Psoas muscle (tissue), 8 donors: ENCODE data around the gene GNAT3. TPM values are rescaled to one million over a fixed set of nuclear protein-coding genes. Genes with fewer than 3 reads are reported as not detected.

Experiments
- ATAC-seq, 4 donors: fragments of 200-7000 bp; cut with Tn5 transposase; one replicate each; pipeline ENCODE4 v1.9.1; 2020; ENCODE audit warnings: moderate library complexity in 3 of 4, mild to moderate bottlenecking in 2 of 4
- DNase-seq, 2 donors: peaks; one replicate each; pipeline ENCODE4 v3.0.0-alpha.2; 2020
- H3K27ac ChIP-seq: fragments of 200-600 bp; one replicate; pipeline ENCODE4 v1.8.0; 2022
- H3K27me3 ChIP-seq, 3 donors: fragments of 200-600 bp in 1 of 3; one replicate each; pipeline versions ENCODE4 v1.6.1 to v1.8.0; 2013 to 2022; ENCODE audit warnings: low read length in 2 of 3, mild to moderate bottlenecking in 2 of 3, moderate library complexity in 1 of 3; ENCODE audit not compliant: insufficient read depth in 3 of 3
- H3K36me3 ChIP-seq, 2 donors: fragments of 200-600 bp in 1 of 2; one replicate each; pipeline versions ENCODE4 v1.6.1 to v1.8.0; 2013 to 2022; ENCODE audit warnings: low read depth in 1 of 2, mild to moderate bottlenecking in 1 of 2, moderate library complexity in 1 of 2; ENCODE audit not compliant: insufficient read depth in 1 of 2
- H3K4me1 ChIP-seq: fragments of 200-600 bp; one replicate; pipeline ENCODE4 v1.8.0; 2022
- H3K4me3 ChIP-seq: fragments of 200-600 bp; one replicate; pipeline ENCODE4 v1.8.0; 2022; ENCODE audit warnings: mild to moderate bottlenecking
- H3K9me3 ChIP-seq: fragments of 200-600 bp; one replicate; pipeline ENCODE4 v1.8.0; 2022
- WGBS, 3 donors: extraction: QIAGEN DNeasy Blood & Tissue Kit; methylation state at CpG; one replicate each; pipeline versions ENCODE4 v1.1.6 to v1.1.7; 2013; 5-methylcytosine and 5-hydroxymethylcytosine counted together
- intact Hi-C, 2 donors: fragments of 100-400 bp; cut with DNase I; formaldehyde crosslinking; loops; one replicate each; pipeline versions ENCODE4 v1.11.0 to v1.14.2; 2022
- polyA plus RNA-seq, 3 donors: library from polyadenylated mRNA; stranded (reverse); fragments of 200-250 nt; gene quantifications; one replicate each; pipeline ENCODE4 v1.2.3, GENCODE V29; 2013
- total RNA-seq, 4 donors: library from RNA; stranded (reverse); fragmentation: NEBNext Ultra II Directional in 2 of 4; extraction: Animal tissue kit (Norgen Biotek cat#: 25700) in 2 of 4; gene quantifications; one replicate each; pipeline versions ENCODE4 v1.2.1 to v1.2.4, GENCODE V29; 2021 to 2023
- TF ChIP-seq, protein P1 (sequence below): fragments of 200-600 bp; IDR thresholded peaks from one replicate; pipeline ENCODE4 v1.8.0; 2022; ENCODE audit warnings: antibody characterized with exemption
- donor health status: healthy with polysubstance abuse.
- donor health status: DM: no; HTN: no; CAD: no; lungs with moderate emphysema.
- donor health status: Bipolar disorder and iron deficiency.
- donor health status: healthy.
- donor health status: DM: yes; HTN: yes; CAD: no.
- donor health status: DM: no; HTN: no; CAD: no.
- donor health status: DM: no; HTN: no; CAD: no.
- donor health status: DM: yes; HTN: yes; CAD: no.

GNAT3 gene
- total and polyA plus RNA-seq, 7 donors: not detected

DNA sequence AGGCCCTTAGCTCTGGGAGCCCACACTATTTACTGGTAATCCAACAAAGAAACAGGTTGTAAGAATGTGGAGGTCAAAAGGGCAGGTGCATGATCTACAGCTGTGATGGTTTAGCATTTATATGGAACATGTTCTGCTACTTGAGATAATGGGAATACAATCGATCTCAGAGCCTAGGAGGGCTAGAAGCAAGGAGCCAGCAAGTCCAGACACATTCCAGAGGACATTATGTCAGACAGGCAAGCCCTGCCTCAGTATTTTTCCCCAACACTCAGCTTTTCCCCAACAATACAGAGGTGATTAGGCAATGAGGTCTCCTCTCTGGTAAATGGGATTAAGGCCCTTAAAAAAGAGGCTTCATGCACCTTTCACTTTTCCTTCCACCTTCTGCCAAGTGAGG lies 21.4 kb upstream of the GNAT3 start:
- no peaks in the 10 kb centered on the region for H3K36me3 ChIP-seq

DNA sequence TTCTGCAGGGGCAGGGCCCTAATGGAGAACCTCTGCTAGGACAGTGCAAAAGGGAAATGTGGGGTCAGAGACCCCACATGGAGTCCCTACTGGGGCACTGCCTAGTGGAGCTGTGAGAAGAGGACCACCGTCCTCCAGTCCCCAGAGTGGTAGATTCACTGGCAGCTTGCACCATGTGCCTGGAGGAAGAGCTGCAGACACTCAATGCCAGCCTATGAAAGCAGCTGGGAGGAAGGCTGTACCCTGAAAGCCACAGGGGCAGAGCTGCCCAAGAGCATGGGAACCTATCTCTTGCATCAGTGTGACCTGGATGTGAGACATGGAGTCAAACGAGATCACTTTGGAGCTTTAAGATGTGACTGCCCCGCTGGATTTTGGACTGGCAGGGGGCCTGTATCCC lies 20.3 kb upstream of the GNAT3 start:
- 94 to 95% (median 94%) methylated on average over 3 of the region's 3 CpGs for WGBS, 3 donors
- Histone ChIP-seq H3K27me3 (no peaks in the 10 kb centered on the region), H3K4me3 (no peak overlapping the region), H3K27ac (no peak overlapping the region), H3K36me3 (no peaks in the 10 kb centered on the region), H3K9me3 (no peaks in the 10 kb centered on the region), H3K4me1 (no peaks in the 10 kb centered on the region)
- intact Hi-C loops: no loop called here
- TF ChIP-seq, protein P1, sequence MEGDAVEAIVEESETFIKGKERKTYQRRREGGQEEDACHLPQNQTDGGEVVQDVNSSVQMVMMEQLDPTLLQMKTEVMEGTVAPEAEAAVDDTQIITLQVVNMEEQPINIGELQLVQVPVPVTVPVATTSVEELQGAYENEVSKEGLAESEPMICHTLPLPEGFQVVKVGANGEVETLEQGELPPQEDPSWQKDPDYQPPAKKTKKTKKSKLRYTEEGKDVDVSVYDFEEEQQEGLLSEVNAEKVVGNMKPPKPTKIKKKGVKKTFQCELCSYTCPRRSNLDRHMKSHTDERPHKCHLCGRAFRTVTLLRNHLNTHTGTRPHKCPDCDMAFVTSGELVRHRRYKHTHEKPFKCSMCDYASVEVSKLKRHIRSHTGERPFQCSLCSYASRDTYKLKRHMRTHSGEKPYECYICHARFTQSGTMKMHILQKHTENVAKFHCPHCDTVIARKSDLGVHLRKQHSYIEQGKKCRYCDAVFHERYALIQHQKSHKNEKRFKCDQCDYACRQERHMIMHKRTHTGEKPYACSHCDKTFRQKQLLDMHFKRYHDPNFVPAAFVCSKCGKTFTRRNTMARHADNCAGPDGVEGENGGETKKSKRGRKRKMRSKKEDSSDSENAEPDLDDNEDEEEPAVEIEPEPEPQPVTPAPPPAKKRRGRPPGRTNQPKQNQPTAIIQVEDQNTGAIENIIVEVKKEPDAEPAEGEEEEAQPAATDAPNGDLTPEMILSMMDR: no peak
- no peak for ATAC-seq
- no peak for DNase-seq

More for the DNA sequence above, 21.4 kb upstream of the GNAT3 start:
- H3K4me1 ChIP-seq: no peaks in the 10 kb centered on the region
- TF ChIP-seq, protein P1: no peak
- no peak overlapping the region for H3K4me3 ChIP-seq
- 32 to 38% (median 33%) methylated on average over 1 of the region's 1 CpG for WGBS, 3 donors
- no peaks in the 10 kb centered on the region for H3K9me3 ChIP-seq
- H3K27ac ChIP-seq: no peak overlapping the region
- intact Hi-C loops: no loop called here
- H3K27me3 ChIP-seq: no peaks in the 10 kb centered on the region
- no peak for ATAC-seq
- no peak for DNase-seq

DNA sequence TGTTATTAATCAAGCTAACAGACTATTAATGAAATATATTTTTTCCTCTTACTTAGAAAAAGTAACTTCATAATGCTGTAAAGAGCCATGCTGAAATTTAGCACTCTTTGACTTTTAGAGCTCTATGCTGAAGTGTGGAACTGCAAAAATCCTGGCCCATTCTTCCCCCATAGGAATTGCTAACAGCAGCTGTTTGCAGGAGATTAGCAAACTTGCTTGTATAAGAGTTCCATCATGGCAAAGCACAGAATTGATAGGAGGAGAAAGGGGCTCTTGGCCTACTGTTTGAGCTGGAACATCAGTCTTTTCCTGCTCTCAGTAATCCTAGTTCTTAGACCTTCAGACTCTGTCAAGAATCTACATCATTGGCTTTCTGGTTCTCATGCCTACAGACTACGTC lies 18.3 kb upstream of the GNAT3 start:
- H3K36me3 ChIP-seq: no peaks in the 10 kb centered on the region
- TF ChIP-seq, protein P1: no peak
- no peaks in the 10 kb centered on the region for H3K9me3 ChIP-seq
- H3K27ac ChIP-seq: no peak overlapping the region
- ATAC-seq (no peak), DNase-seq (no peak)
- H3K4me3 ChIP-seq: no peak overlapping the region
- intact Hi-C loops: no loop called here
- no peaks in the 10 kb centered on the region for H3K4me1 ChIP-seq
- WGBS, 3 donors: 77 to 81% (median 81%) methylated on average over 1 of the region's 1 CpG
- H3K27me3 ChIP-seq: no peaks in the 10 kb centered on the region

DNA sequence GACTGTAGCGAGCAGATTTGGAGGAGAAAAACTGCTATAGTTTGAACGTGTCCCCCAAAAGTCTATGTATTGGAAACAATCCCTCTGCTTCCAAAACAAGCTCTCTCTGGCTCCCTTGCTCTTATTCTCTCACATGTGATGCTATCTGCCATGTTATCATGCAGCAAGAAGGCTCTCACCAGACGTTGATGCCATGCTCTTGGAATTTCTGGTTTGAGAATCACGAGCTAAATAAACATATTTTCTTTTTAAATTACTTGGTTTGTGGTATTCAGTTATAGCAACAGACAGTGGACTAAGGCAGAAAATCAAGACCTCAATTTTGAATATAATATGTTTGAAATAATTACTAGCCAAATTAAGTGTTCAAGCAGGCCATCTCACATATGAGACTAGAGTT lies 17.5 kb upstream of the GNAT3 start:
- Histone ChIP-seq H3K27me3 (no peaks in the 10 kb centered on the region), H3K9me3 (no peaks in the 10 kb centered on the region), H3K36me3 (no peaks in the 10 kb centered on the region), H3K4me1 (no peaks in the 10 kb centered on the region), H3K27ac (no peak overlapping the region), H3K4me3 (no peak overlapping the region)
- no peak for DNase-seq
- no peak for ATAC-seq
- WGBS, 3 donors: 68 to 85% (median 71%) methylated on average over 4 of the region's 4 CpGs
- TF ChIP-seq, protein P1: no peak
- intact Hi-C loops: no loop called here

DNA sequence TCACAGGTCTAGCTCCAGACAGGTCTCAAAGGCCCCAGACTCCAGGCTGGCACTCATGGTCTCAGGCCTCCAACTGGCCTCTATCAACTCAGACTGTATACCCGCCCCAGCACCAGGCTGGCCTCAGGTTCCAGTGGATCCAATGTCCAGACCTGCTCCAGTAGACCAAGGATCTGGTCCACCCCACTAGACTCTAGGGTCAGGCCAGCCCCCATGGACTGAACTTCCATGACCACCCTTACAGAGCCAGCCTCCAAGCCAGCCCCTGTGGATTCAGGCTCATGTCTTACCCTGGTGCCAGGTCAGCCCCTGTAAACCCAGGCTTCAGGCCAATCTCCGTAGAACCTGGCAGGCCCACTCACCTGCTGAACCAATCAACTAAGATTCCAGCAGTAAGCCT lies 16.8 kb upstream of the GNAT3 start:
- ATAC-seq (no peak), DNase-seq (no peak)
- Histone ChIP-seq H3K4me1 (no peaks in the 10 kb centered on the region), H3K27ac (no peak overlapping the region), H3K9me3 (no peaks in the 10 kb centered on the region), H3K27me3 (no peaks in the 10 kb centered on the region), H3K4me3 (no peak overlapping the region), H3K36me3 (no peaks in the 10 kb centered on the region)
- intact Hi-C loops: no loop called here
- 79 to 83% (median 80%) methylated on average over 2 of the region's 2 CpGs for WGBS, 3 donors
- TF ChIP-seq, protein P1: no peak
